LHCN-M2 (cell line): ENCODE data around the gene C19orf53. TPM values are rescaled to one million over a fixed set of nuclear protein-coding genes. Genes with fewer than 3 reads are reported as not detected.

Experiments
- DNase-seq: peaks from one replicate; pipeline ENCODE4 v3.0.0-alpha.2; 2012; ENCODE audit warnings: low read depth
- polyA plus RNA-seq: library from polyadenylated mRNA; unstranded; fragments of >200 nt; gene quantifications from one replicate; pipeline ENCODE4 v1.2.1, GENCODE V29; 2012; ENCODE audit warnings: missing spikeins
- total RNA-seq: library from RNA; depleted of rRNA; stranded (reverse); fragments of >200 nt; gene quantifications from 2 replicates; pipeline ENCODE4 v1.2.3, GENCODE V29; 2014; rRNA removed

The C19orf53 gene
- 172 and 183 TPM in 2 replicates for total RNA-seq
- 327 TPM for polyA plus RNA-seq

DNA sequence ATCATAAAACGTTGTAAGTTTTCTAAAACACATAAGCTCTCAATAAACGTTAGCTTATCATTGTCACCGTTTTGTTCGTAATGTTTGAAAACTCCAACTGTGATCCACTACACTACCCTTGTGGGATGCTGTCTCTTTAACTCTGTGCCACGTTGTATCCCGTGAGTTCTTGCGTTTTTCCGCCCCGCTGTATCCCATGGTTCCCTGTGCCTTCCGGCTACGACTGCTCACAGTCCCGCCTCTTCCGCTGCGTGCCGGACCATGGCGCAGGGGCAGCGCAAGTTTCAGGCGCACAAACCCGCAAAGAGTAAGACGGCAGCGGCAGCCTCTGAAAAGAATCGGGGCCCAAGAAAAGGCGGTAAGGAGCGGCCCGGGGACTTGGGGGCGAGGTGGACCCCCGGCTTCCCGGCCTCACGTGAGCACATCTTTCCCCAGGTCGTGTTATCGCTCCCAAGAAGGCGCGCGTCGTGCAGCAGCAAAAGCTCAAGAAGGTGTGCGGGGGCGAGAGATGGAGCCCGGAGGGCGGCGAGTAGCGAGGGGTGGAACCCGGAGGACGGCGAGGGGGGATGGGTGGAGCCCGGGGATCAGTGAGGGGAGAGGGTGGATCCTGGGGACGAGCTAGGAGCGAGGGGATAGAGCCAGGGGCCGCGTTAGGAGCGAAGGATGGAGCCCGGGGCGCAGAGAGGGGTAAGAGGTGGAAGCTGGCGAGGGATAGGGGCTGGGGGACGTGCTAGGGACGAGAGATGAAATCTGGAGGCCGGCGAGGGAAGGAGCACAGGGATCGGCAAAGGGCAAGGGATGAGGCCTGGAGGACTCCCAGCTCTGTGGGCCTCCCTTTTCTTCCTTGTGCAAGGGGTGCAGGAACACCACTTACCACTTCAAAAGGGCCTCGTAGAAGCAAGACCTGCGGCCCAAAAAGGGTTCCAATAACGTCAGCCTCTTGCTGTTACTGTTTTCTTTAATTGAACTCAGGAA, at the start of gene C19orf53:
Gene C19orf53 (plus strand): TSS at position 240 of the 975 bp plus-strand sequence. CDS start 22 bp downstream, at position 262.
- DNase-seq, result peak; percentile 91

DNA sequence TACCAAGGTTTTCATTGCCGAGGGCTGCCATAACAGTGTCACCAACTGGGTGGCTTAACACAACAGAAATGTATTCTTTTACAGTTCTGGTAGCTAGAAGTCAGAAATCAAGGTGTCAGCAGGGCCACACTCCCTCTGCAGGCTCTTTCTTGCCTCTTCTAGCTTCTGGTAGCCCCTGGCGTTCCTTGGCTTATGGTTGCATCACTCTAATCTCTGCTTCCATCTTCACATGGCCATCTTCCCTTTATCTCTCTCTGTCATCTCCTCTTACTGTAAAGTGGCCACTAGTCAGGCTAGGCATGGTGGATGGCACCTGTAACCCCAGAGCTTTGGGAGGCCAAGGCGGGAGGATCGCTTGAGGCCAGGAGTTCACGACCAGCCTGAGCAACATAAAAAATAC, 47.9 kb upstream of the C19orf53 start:
- no peak for DNase-seq

DNA sequence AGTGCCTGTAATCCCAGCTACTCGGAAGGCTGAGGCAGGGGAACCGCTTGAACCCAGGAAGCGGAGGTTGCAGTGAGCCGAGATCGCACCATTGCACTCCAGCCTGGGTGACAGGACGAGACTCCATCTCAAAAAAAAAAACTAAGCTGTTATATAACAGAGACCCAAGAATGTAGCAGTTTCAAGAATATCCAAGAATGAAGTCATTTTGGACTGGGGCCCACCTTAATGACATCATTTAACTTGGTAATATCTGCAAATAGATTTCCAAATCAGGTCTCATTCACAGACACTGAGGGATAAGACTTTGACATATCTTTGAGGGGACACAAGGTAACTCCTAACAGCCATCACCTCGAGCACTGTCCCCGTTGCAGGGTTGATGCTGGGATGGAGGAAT, 46.5 kb upstream of the C19orf53 start:
- no peak for DNase-seq

DNA sequence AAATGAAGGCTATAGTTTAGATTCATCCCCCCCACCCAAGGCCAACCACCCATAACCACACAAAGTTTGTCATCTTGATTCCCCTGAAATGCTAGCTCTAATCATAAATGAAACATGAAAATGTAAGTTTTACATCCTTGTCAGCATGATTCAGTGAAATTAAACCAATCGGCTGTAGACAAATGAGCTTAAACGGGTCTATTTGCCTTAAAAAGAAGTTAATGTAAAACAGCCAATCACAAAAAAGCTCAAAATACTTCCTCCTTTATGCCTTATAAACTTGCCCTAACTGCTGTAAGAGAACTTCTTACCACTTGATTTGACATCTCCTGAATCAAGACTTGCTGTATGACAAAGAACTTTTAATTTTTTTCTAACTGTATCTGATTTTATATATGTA, 44.4 kb upstream of the C19orf53 start:
- no peak for DNase-seq

DNA sequence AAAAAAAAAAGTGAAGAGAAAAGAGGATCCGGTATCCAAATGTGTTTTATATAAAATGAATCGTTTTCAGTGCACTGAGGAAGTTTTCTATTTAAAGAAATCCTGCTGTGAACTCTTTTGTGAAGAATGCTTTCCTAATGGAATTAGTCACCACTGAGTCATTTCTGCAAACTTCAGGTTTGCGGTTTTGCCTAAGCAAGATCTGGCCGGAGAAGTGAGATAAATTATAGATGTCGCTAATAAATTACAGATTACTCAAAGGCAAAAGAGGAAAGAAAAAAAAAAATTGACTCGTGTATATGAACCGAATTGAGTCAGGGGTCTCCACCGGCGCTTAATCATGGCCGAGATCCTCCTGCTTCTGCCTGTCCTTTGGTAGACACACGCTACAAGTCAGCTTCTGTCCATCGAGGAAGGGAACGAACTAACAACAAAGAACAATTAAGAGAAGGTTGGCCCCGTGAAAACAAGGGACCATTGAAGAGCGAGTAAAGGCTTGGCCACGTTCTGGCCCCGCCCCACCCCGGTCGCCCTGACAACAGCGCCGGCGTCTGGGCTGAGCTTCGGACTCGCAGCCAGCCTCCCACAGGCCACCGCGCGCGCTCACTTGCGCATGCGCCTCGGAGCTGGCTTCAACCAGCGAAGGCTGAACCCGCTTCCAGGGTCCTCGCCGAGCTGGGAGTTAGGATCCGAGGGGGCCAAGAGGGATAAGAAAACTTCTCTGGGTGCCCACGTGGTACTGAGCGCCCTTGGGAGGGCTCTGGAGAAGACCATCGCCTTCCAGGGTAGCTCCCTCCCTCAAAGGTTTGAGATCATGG, 42.9 kb upstream of the C19orf53 start:
- DNase-seq, result peak; percentile 96

DNA sequence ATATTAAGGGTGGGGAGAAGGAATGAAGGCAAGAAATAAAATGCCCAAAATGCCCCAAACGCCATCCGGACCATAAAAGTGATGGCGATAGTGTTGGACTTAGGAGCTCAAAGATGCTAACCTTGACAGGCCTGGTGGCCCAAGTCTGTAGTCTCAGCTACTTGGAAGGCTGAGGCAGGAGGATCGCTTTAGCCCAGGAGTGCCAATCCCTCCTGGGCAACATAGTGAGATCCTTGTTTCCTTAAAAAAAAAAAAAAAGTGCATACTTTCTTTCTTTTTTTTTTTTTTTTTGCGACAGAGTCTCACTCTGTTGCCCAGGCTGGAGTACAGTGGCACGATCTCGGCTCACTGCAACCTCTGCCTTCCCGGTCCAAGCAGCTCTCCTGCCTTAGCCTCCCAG, 41.9 kb upstream of the C19orf53 start:
- no peak for DNase-seq

DNA sequence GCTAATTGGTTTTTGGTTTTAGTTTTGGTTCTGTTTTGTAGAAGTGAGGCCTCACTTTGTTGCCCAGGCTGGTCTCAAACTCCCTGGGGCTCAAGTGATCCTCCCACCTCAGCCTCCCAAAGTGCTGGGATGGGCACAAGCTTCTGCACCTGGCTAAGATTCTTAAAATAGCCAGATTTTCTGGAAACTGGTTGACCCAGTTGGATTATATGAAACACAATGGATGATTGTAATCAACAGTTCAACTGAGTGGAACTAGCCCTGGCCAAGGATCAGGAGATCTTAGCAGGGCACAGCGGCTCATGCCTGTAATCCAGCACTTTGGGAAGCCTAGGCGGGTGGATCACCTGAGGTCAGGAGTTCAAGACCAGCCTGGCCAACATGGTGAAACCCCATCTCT, 39.5 kb upstream of the C19orf53 start:
- no peak for DNase-seq

DNA sequence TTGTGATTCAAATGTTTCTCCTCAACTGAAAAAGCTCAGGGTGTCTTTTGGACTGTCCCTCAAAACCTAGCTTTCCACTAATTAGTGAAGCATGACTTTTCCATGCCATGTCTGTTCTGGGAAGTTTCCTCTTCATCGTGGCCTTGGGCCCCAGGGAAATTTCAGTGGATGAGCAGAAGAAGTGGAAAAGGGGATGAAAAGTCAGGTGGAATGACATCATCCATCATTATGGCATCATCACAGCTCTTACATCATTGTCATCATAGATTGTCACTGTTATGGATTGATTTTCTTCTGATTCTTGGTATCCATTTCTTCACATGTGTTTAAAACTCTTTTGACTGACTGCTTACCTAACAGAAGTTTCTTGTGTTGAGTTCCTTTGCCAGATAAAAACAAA, 36.2 kb upstream of the C19orf53 start:
- DNase-seq, result no peak

DNA sequence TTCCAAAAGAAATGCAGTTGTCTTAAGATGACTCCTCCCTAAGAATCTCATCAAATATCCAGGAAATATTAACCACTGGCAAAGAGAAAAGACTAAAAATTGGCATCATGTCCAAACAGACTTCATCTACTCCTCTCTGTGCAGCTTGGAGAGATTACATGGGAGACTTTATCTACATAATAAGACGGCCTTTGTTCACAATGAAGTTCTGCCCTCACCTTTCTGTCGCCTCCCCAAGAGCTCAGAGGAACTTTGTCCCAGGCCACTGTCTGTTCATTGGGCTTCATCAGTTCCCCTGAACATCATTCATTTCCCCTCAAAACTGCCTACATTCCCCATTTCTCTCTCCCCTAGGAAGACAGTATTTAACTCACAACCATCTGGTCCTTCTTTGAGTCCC, 32.4 kb upstream of the C19orf53 start:
- no peak for DNase-seq

DNA sequence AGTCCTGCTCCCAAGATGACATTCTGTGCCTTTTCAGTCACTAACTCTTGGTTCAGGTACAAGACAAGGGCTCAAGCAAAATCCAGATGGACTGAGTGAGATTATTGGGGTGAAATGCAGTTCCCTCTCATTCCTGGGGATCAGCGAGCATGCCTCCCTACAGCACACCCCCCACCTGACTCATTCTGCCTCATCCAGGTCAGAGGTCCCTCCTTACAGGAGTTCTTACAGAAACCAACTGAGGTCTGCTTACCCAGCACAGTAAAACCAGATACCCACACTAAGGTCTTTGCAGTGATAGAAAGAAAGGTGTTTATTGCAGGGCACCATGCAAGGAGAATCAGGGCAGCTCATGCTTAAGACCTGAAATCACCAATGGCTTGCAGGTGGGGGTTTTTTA, 31.5 kb upstream of the C19orf53 start:
- peak; percentile 28 for DNase-seq

DNA sequence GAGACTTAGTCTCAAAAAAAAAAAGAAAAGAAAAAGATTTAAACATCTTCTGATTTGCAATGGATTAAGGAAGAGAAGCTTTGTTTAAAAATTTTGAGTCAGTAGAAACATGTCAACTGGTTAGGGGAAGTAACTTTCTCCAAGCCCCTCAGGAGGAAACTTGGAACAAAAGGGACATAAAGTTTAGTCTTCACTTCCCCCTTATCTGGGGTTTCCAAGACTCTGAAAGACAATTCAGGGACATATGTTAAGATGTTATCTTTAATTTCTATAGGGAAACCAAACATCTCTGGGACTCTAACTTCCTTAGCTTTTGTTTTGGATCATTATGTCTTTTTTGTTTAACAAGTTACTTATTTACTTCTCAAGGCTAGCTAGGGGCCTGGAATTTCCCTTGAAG, 30.1 kb upstream of the C19orf53 start:
- DNase-seq, result no peak

DNA sequence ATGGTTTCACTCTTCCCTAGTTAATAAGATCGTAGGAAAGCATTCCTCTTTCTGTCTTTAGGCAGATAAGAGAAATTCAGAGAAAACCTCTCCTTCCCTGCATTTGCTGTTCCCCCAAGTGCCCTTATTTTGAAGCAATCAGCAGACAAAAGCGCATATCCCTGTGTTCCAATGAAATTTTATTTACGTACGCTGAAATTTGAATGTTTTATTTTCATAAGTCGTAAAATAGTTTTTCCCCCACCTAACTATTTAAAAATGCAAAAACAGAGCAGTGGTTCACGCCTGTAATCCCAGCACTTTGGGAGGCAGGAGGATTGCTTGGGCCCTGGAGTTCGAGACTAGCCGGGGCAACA, 27.2 kb upstream of the C19orf53 start:
- no peak for DNase-seq

DNA sequence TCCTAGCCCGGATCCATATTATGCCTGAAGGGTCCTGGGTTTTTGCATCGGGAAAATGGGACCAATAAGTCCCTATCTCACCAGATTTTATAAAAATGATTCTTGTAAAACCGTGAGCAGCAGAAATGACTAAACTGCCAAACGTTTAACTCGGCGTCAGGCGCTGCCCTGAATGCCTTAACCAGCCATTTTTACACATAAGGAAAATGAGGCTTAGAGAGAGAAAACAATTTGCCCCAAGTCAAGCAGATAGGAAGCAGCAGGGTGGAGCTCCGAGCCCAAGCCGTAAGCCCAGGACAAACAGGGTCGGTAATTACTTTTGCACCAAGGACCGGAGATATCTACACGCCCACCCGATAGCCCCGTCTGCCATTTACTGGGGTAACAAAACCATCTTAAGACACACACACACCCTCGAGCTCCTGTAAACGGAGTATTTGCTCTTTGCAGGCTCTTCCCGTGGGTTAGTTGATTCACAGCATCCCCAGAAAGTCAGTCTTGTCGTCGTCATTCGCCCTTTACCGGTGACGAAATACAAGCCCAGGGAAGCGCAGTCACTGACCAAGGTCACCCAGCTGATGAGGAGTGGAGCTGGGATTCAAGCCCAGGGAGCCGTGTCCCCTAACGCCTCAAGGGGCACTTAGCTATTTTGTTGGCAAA, 26.0 kb upstream of the C19orf53 start:
- DNase-seq, result no peak

DNA sequence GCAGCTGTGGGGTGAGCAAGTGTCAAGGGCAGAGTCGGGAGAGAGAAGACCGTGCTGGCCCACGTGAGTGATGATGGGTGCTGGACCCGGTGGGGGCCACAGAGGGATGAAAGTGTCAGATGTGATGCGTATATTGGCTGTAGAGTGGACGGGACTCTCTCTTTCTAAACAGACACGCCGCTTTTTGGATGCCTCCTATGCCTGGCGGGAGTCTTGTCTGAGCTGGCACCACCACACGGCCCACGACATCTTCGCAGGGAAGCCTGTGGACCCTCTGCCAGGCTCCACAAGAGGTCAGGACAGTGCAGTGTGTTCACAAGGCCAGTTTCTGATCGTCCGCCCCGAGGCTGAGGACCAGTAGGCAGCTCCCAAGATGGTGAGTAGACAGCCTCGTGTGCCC, 22.8 kb upstream of the C19orf53 start:
- DNase-seq, result no peak

DNA sequence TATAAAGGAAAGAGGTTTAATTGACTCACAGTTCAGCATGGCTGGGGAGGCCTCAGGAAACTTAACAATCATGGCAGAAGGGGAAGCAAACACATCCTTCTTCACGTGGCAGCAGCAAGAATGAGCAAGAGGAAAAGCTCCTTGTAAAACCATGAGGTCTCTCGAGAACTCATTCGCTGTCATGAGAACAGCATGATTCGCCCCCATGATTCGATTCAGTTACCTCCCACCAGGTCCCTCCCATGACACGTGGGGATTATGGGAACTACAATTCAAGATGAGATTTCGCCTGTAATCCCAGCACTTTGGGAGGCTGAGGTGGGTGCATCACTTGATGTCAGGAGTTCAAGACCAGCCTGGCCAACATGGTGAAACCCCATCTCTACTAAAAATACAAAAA, 20.6 kb upstream of the C19orf53 start:
- DNase-seq, result peak; percentile 25

DNA sequence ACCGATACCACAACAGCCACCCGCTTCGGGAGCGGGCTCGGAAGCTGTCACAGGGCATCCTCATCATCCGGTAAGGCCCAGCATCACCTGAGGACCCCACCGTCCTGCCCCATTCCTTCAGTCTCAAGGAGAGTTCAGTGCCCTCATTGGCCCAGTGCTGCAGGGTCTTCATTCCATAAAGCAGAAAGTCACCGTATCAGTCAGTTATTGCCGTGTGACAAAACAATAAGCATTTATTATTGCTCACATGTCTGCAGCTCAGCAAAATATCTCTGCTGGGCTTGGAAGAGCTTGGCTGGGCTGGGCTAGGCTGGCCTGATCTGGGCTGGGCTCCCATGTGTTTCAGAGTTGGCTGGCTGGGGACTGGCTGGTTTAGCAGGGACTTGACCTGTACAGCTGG, 18.0 kb upstream of the C19orf53 start:
- DNase-seq, result no peak

DNA sequence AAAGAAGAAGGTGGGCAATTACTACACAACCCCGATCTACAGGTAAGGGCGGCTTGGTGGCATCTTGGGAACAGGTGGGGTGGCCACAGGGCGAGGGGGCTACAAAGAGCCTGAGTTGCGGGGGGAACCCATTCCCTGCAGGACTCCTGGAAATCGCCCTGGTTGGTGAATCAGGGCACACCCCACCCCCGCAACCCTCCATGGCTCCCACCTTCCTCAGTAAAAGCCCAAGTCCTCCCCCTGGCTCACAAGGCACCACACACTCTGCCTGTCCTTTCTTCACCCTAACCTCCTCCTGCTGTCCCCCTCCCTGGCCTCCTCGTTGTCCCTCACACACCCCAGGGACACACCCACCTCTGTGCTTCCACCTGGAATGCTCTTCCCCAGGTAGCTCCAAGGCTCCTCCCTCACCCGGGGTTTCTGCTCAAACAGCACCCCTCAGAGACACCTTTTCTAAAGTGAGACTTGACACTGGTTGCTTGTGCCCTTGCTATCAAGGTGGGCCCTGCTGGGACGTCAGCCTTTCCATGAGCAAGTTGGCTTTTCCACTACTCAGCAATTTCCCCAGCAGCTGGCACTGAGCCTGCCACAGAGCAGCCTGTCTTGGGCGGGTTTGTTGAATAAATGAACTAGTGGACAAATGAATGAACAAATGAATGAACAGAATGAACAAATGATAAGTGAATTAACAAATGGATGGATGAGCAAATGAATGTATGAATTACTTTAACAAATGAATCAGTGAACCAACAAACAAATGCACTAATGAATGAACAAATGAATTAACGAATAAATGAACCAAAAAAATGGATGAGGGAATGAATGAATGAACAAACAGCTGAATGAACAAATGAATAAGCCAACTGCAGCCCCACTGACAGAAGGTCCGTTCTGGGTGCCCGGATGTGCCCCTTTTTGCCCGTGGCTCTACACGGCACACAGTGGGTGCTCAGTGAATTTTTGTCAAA, 16.2 kb upstream of the C19orf53 start:
- no peak for DNase-seq

DNA sequence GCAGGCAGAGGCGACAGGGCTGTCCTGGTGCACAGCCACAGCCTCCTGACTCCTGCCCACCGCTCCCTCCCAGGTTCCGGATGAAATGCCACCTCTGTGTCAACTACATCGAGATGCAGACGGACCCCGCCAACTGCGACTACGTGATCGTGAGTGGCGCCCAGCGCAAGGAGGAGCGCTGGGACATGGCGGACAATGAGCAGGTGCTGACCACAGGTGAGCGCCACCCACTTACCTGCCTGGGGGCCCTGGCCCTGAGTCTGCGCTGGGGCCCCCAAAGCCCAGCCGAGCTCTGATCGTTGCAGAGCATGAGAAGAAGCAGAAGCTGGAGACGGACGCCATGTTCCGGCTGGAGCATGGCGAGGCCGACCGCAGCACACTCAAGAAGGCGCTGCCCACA, 15.5 kb upstream of the C19orf53 start:
- no peak for DNase-seq

DNA sequence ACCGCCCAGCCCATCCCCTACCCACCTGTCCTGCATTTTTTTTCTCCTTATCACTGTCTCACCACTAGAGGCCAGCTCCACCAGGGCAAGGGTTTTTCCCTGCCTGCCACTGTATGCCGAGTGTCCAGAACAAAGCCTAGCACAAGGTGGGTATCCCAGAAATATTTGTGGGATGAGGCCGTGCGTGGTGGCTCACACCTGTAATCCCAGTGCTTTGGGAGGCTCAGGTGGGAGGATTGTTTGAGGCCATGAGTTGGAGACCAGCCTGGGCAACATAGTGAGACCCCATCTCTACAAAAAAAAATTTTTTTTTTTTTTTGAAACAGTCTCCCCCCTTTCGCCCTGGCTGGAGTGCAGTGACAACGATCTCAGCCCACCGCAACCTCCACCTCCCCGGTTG, 12.8 kb upstream of the C19orf53 start:
- no peak for DNase-seq

DNA sequence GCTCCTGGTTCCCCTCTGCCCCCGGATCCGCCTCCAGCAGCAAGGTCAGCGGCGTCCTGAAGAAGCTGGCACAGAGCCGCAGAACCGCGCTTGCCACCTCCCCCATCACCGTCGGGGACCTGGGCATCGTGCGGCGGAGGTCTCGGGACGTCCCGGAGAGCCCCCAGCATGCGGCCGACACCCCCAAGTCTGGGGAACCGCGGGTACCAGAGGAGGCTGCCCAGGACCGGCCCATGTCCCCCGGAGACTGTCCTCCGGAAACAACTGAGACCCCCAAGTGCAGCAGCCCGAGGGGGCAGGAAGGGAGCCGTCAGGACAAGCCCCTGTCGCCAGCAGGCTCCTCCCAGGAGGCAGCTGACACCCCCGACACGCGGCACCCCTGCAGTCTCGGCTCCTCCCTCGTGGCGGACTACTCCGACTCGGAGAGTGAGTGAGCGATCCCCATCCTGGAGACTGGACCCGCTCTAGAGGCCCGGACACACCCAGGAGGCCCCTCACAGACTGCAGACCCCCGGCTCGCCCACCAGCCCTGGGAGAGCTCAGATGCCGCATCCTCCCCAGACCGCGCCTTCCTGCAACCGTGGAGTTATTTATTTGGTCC, 11.5 kb upstream of the C19orf53 start:
- no peak for DNase-seq
